Measurements from ENCODE around the gene MRFAP1.

GRCh38 chr4:6649216-6649615, 8.7 kb downstream of the MRFAP1 start:
- TF ChIP-seq TARDBP (IDR thresholded peaks at IDR 0.05; ENCODE audit: borderline replicate concordance), result no peak
- no peak for TF ChIP-seq CHD4 (IDR thresholded peaks at IDR 0.05)
- no peak for TF ChIP-seq ZZZ3 (IDR thresholded peaks at IDR 0.05; ENCODE audit: control insufficient read depth, insufficient read length, low read depth)
- no peak for TF ChIP-seq PAX8 (IDR thresholded peaks at IDR 0.05)
- TF ChIP-seq BCL11A (IDR thresholded peaks at IDR 0.05; ENCODE audit: low read depth, low read length), result no peak

Data from GM12878 (cell line).